Keratinocyte (primary cell): ENCODE measurements around the gene LHPP. TPM values are rescaled to one million over a fixed set of nuclear protein-coding genes. Genes with fewer than 3 reads are reported as not detected.

Experiments
- DNase-seq: peaks from one replicate; pipeline ENCODE4 v3.0.0-alpha.2; 2011; ENCODE audit warnings: low read depth, missing footprints, low spot score
- FAIRE-seq: peaks from 2 replicates; lab custom pipeline; 2011; peaks lifted over from hg19 to GRCh38; lab: Jason Lieb, UNC
- H2AFZ ChIP-seq: 2 replicates; pipeline ENCODE4 v1.6.0; 2012; ENCODE audit warnings: low read length, control low read depth, inconsistent platforms; ENCODE audit not compliant: control insufficient read depth
- H3K27ac ChIP-seq: 2 replicates; pipeline ENCODE4 v1.5.1; 2011; ENCODE audit warnings: low read length; ENCODE audit not compliant: control insufficient read depth, insufficient read depth
- H3K27me3 ChIP-seq: 3 replicates; pipeline ENCODE4 v1.6.0; 2011; ENCODE audit warnings: low read length; ENCODE audit not compliant: control insufficient read depth, insufficient read depth; ENCODE audit errors: extremely low read depth
- H3K36me3 ChIP-seq, 2 experiments: 2 replicates in 1 of 2; 3 replicates in 1 of 2; pipeline ENCODE4 v1.5.1; 2011; ENCODE audit warnings: low read length in 2 of 2, mild to moderate bottlenecking in 1 of 2; ENCODE audit not compliant: control insufficient read depth in 2 of 2, insufficient read depth in 2 of 2; ENCODE audit errors: extremely low read depth in 1 of 2
- H3K4me1 ChIP-seq: 3 replicates; pipeline ENCODE4 v1.5.1; 2011; ENCODE audit warnings: low read length; ENCODE audit not compliant: control insufficient read depth, insufficient read depth; ENCODE audit errors: extremely low read depth
- H3K4me2 ChIP-seq: 3 replicates; pipeline ENCODE4 v1.6.0; 2011; ENCODE audit warnings: low read depth, low read length; ENCODE audit not compliant: control insufficient read depth, insufficient read depth; ENCODE audit errors: extremely low read depth
- H3K4me3 ChIP-seq, 3 experiments: fragments of 200-600 bp in 1 of 3; sonication (generic) in 1 of 3; 2 replicates in 2 of 3; 3 replicates in 1 of 3; pipeline ENCODE4 v1.5.1; 2011 to 2016; ENCODE audit warnings: low read length in 3 of 3, mild to moderate bottlenecking in 3 of 3, control low read depth in 2 of 3, inconsistent platforms in 1 of 3, low read depth in 1 of 3, mixed read lengths in 1 of 3, mixed run types in 1 of 3, moderate library complexity in 1 of 3; ENCODE audit not compliant: control insufficient read depth in 2 of 3, insufficient read depth in 2 of 3; ENCODE audit errors: extremely low read depth in 1 of 3
- H3K79me2 ChIP-seq: 2 replicates; pipeline ENCODE4 v1.6.0; 2012; ENCODE audit warnings: low read length; ENCODE audit not compliant: control insufficient read depth, insufficient read depth
- H3K9ac ChIP-seq: 3 replicates; pipeline ENCODE4 v1.6.0; 2011; ENCODE audit warnings: low read length; ENCODE audit not compliant: control insufficient read depth, insufficient read depth; ENCODE audit errors: extremely low read depth
- H3K9me1 ChIP-seq: 3 replicates; pipeline ENCODE4 v1.6.0; 2011; ENCODE audit warnings: low read length; ENCODE audit not compliant: control insufficient read depth, insufficient read depth; ENCODE audit errors: extremely low read depth
- H3K9me3 ChIP-seq: 2 replicates; pipeline ENCODE4 v1.5.1; 2012; ENCODE audit warnings: low read depth, low read length; ENCODE audit not compliant: control insufficient read depth
- H4K20me1 ChIP-seq: 3 replicates; pipeline ENCODE4 v1.6.0; 2011; ENCODE audit warnings: low read length; ENCODE audit not compliant: control insufficient read depth, insufficient read depth; ENCODE audit errors: extremely low read depth
- EZH2 ChIP-seq: IDR thresholded peaks from one replicate; pipeline ENCODE4 v1.6.1; 2012; ENCODE audit warnings: inconsistent platforms, mild to moderate bottlenecking, low read length, moderate library complexity
- dilution Hi-C: fragments of 300-500 bp; cut with MboI; formaldehyde crosslinking; loops from one replicate; pipeline ENCODE4 v1.7.0; 2020; ENCODE audit warnings: low sequenced_read_pairs; ENCODE audit not compliant: extremely low pct_ligation_motif_present
- polyA plus RNA-seq, 5 experiments: library from polyadenylated mRNA; depleted of rRNA in 3 of 5; stranded (reverse) in 3 of 5; stranded (forward) in 1 of 5; unstranded in 1 of 5; fragments of >200 nt; gene quantifications; 1 replicate in 1 of 5; 2 replicates in 3 of 5; 3 replicates in 1 of 5; pipeline versions ENCODE4 v1.2.1 to v1.2.3, GENCODE V29; 2011 to 2012; ENCODE audit warnings: missing spikeins in 2 of 5, low read depth in 1 of 5, low replicate concordance in 1 of 5
- TF ChIP-seq, protein P1 (sequence below), 3 experiments: IDR thresholded peaks in 1 of 3; conservative IDR thresholded peaks in 1 of 3; optimal IDR thresholded peaks in 1 of 3; 2 replicates in 2 of 3; 3 replicates in 1 of 3; pipeline versions ENCODE3 to v1.5.1; 2011; ENCODE audit warnings: low read length in 3 of 3, mild to moderate bottlenecking in 3 of 3, moderate library complexity in 2 of 3, control low read depth in 1 of 3, inconsistent platforms in 1 of 3; ENCODE audit not compliant: insufficient read depth in 2 of 3; ENCODE audit errors: extremely low read depth in 1 of 3

LHPP gene
- polyA plus RNA-seq, 1 donor (not counting 4 experiments of a cell fraction or from before 2014, with no cell fraction given), result 13.1 TPM

DNA sequence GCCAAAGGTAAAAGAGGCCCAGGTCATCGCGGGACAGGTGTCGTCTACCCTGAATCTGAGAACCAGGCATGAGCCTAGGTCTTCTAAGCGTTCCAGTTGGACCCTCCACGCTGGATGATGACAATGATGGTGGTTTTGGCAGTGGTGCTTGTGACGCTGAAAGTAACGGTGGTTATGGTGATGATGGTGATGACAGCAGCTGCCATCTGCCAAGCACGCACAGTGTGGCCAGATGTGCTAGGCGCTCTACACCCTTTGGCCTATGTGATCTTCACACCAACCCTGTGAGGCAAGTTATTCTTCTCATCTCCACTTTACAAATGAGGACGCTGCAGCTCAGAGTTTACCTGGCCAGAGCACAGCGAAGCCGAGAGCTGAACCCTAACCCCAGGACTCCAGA, 188.6 kb downstream of the LHPP start:
- H3K9ac ChIP-seq, result no peak overlapping the region
- FAIRE-seq (no peak), DNase-seq (no peak)
- peaks cover 0 to 10% of the 10 kb centered on the region in 2 experiments for H3K36me3 ChIP-seq
- no peak overlapping the region for H3K27ac ChIP-seq
- TF ChIP-seq EZH2, result no peak
- TF ChIP-seq, protein P1, sequence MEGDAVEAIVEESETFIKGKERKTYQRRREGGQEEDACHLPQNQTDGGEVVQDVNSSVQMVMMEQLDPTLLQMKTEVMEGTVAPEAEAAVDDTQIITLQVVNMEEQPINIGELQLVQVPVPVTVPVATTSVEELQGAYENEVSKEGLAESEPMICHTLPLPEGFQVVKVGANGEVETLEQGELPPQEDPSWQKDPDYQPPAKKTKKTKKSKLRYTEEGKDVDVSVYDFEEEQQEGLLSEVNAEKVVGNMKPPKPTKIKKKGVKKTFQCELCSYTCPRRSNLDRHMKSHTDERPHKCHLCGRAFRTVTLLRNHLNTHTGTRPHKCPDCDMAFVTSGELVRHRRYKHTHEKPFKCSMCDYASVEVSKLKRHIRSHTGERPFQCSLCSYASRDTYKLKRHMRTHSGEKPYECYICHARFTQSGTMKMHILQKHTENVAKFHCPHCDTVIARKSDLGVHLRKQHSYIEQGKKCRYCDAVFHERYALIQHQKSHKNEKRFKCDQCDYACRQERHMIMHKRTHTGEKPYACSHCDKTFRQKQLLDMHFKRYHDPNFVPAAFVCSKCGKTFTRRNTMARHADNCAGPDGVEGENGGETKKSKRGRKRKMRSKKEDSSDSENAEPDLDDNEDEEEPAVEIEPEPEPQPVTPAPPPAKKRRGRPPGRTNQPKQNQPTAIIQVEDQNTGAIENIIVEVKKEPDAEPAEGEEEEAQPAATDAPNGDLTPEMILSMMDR (optimal IDR thresholded peaks at IDR 0.05 in 1 of 3, IDR thresholded peaks at IDR 0.05 in 1 of 3, conservative IDR thresholded peaks at IDR 0.05 in 1 of 3; ENCODE audit: extremely low read depth in 1 of 3, insufficient read depth in 2 of 3, low read length in 3 of 3), result no peak
- no peaks in the 10 kb centered on the region for H3K9me1 ChIP-seq
- H3K4me2 ChIP-seq, result no peak overlapping the region
- H2AFZ ChIP-seq, result no peak overlapping the region
- H3K4me3 ChIP-seq, result no peak overlapping the region
- H3K9me3 ChIP-seq, result no peaks in the 10 kb centered on the region
- peaks cover 54% of the 10 kb centered on the region for H3K4me1 ChIP-seq
- H4K20me1 ChIP-seq, result no peaks in the 10 kb centered on the region
- dilution Hi-C loops, result no loop called here
- H3K79me2 ChIP-seq, result peaks cover 29% of the 10 kb centered on the region
- no peaks in the 10 kb centered on the region for H3K27me3 ChIP-seq

GRCh38 chr10:124650820-124651401, 189.3 kb downstream of the LHPP start:
- Histone ChIP-seq H4K20me1 (no peaks in the 10 kb centered on the region), H3K9ac (no peak overlapping the region), H3K4me2 (no peak overlapping the region), H3K27me3 (no peaks in the 10 kb centered on the region), H3K27ac (no peak overlapping the region), H3K9me1 (no peaks in the 10 kb centered on the region), H3K79me2 (peaks cover 27% of the 10 kb centered on the region), H3K4me3 (no peak overlapping the region), H3K9me3 (no peaks in the 10 kb centered on the region), H3K36me3 (peaks cover 0 to 9% of the 10 kb centered on the region in 2 experiments), H3K4me1 (peaks cover 59% of the 10 kb centered on the region), H2AFZ (no peak overlapping the region)
- FAIRE-seq, result no peak
- TF ChIP-seq, protein P1 (optimal IDR thresholded peaks at IDR 0.05 in 1 of 3, IDR thresholded peaks at IDR 0.05 in 1 of 3, conservative IDR thresholded peaks at IDR 0.05 in 1 of 3; ENCODE audit: extremely low read depth in 1 of 3, insufficient read depth in 2 of 3, low read length in 3 of 3), result no peak
- no peak for TF ChIP-seq EZH2
- dilution Hi-C loops, result no loop called here
- no peak for DNase-seq
